Ureter (tissue), 1 donor: ENCODE results near the gene ADAMTS13. TPM values are rescaled to one million over a fixed set of nuclear protein-coding genes. Genes with fewer than 3 reads are reported as not detected.
"Not testable (repeated sequence)": the region's sequence is repeated elsewhere in the genome, so short reads cannot be mapped to it uniquely, and the experiment has no call there.

Experiments
- DNase-seq: peaks from one replicate; pipeline ENCODE4 v3.0.0-alpha.2; 2020; ENCODE audit warnings: low spot score
- total RNA-seq: library from RNA; stranded (reverse); gene quantifications from one replicate; pipeline ENCODE4 v1.2.4, GENCODE V29; 2023
- donor health status: DM: yes; HTN: yes; CAD: no.

Gene ADAMTS13
- total RNA-seq, 1 donor from 2014 or later = 3.5 TPM

DNA sequence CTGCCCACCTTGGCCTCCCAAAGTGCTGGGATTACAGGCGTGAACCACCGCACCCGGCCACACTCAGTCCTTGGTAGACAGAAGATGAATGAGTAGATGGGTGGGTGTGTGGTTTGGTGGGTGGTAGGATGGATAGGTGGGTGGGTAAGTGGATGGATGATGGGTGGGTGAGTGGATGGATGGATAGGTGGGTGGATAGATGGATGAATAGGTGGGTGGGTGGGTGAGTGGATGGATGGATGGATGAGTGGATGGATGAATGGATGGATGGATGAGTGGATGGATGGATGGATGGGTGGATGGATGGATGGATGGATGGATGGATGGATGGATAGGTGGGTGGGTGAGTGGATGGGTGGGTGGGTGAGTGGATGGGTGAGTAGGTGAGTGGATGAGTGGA is 29.9 kb upstream of the ADAMTS13 start:
- DNase-seq = not testable (repeated sequence)

DNA sequence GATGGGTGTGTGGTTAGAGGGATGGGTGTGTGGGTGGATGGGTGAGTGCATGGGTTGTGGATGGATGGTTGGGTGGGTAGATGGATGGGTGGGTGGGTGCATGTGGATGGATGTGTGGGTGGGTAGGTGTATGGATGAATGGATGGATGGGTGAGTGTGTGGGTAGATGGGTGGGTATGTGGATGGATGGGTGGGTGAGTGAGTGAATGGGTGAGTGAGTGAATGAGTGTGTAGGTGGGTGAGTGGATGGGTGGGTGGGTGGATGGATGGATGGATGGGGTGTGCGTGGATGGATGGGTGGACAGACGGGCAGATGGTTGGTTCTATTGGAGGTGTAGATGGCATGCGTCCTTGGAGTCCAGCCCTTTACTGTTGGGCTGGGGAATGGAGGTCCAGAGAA is 28.8 kb upstream of the ADAMTS13 start:
- DNase-seq = no peak

DNA sequence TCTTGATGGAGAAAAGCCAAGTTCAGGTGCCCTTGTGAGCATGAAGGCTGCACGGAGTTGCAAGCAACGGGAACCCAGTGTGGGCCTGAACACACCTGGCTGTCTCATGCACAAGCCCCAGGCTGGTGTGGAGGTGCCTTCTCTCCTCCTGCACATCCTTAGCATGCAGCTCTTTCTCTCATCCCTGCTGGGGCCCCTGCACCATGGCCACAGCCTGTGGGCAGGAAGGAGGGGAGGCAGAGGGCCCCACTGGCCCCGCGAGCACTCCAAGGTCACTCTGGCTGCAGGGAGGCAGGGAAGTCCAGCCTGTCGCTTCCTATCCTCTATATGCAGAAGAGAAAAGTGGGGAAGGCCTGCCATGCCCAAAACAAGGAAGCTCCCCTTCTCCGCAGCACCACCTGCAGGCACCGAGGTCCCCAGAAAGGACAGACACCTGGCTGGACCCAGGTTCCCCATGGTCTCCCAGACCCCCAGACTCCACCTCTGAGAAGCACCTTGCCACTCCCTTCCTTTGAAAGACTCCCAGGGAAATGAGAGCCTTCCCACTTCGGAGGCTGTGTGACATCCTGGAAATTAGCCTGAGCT is 27.4 kb upstream of the ADAMTS13 start:
- DNase-seq = no peak

DNA sequence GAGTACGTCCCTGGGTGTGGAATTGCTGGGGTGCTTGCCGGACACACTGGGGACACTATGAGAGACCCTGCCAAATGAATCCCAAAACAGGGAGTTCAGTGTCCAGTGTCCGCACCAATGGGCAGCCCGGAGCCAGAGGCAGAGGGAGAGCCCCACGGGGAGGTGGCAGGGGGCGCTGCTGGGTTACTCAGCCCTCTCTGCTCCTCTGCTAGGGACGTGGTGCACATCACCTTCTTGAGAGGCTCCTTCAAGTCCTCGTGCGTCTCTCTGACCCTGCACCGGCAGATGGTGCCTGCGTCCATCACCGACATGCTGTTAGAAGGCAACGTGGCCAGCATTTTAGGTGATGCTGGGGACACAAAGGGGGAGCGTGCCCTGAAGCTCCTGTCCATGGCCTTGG is 25.2 kb upstream of the ADAMTS13 start:
- DNase-seq = no peak

DNA sequence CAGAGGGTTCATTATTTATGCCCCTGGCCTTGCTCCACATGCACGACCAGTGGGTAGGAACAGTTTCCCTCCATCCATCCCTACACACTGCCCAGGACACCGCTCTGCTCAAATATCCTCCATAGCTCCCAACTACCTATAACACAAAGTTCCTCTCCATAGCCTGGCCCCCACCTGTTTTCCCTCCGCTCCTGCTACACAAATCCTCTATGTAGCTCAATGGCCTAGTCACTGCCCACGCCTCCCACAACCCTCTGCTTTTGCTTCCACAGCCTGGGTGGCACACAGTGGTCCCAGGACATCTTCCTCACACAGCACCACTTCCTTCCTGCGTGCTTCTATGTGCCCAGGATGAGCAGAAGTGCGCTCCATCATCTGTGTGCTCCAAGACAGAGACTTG is 24.8 kb upstream of the ADAMTS13 start:
- DNase-seq = no peak

DNA sequence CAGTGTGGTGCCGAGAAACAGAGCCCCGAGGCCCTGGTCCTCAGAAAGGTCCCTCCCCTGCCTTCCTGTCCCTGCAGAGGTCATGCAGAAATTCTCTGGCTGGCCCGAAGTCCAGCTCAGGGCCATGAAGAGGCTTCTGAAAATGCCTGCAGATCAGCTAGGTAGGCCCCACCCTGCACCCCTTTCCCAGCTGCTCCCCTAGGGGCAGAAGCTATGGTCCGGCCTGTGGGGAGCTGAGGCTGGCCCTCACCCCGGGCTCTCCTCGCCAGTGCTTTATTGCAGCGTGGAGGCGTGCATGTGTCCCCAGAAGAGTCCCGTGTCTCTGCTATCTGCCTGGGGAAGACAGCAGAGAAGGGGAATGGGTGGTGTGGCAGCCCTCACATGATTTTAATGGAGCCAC is 24.3 kb upstream of the ADAMTS13 start:
- DNase-seq = no peak

DNA sequence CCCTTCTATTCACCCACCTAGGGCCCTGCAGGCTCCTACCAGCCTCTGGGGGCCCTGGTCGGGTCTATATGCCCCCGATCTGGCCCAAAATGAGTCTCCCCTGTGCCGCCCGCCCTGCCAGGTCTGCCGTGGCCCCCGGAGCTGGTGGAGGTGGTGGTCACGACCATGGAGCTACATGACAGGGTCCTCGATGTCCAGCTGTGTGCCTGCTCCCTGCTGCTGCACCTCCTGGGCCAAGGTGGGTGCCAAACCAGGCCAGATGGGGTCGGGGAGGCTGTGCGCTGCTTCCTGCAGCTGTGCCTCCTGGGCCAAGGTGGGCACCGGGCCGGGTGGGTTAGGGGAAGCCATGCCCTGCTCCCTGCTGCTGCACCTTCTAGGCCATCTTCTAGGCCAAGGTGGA is 21.9 kb upstream of the ADAMTS13 start:
- DNase-seq = no peak

DNA sequence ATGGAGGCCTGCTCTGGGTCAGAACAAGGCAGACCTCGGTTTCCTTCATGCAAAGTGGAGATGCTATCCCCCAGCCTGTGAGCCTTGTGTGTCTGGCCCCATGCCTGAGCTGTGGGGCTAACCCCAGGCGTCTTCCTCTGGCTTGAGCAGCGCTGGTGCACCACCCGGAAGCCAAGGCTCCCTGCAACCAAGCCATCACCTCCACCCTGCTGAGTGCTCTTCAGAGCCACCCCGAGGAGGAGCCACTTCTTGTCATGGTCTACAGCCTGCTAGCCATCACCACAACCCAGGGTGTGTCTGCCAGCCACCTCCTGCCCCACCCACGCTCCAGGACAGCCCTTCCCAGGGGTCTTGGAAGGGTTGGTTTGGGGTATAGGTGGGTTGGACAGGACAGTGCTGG is 20.6 kb upstream of the ADAMTS13 start:
- no peak for DNase-seq

DNA sequence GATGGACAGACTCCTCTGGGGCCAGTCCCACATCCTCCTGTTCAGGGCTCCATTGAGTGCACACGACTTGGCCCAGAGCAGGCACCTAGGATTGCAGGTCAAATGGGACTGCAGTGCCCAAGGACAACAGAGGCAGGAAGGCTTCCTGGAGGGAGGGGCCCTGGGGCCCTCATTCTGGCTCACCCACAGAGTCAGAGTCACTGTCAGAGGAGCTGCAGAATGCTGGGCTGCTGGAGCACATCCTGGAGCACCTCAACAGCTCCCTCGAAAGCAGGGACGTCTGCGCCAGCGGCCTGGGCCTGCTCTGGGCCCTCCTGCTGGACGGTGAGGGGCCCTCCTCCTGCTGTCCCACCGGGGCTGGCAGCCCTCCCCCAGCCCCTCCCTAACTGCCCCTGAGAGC is 19.5 kb upstream of the ADAMTS13 start:
- no peak for DNase-seq

DNA sequence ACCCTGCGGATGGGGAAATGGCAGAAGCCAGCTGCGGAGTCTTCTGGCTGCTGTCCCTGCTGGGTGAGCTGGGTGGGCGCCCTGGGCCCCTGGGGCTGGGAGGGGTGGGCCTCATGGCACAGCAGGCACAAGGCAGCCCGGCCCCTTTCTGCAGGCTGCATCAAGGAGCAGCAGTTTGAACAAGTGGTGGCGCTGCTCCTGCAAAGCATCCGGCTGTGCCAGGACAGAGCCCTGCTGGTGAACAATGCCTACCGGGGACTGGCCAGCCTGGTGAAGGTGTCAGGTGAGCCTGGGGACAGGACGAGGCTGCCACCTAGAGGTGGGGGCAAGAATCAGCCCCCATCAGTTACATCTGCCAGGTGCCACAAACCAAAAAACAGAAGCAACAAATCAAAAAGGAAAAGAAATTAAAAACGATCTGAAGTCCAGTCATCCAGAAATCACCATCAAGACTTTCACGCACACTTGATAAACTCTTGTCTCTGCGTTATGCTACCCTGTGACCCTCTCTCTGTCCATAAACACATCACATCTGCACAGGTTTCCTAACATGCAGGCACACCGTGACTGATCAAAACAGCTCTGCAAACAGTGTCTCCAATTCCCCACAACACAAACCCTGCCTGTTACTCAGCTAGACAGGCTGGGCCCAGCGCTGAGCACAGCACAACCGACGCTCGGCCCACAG is 18.3 kb upstream of the ADAMTS13 start:
- peak; percentile 70 for DNase-seq

DNA sequence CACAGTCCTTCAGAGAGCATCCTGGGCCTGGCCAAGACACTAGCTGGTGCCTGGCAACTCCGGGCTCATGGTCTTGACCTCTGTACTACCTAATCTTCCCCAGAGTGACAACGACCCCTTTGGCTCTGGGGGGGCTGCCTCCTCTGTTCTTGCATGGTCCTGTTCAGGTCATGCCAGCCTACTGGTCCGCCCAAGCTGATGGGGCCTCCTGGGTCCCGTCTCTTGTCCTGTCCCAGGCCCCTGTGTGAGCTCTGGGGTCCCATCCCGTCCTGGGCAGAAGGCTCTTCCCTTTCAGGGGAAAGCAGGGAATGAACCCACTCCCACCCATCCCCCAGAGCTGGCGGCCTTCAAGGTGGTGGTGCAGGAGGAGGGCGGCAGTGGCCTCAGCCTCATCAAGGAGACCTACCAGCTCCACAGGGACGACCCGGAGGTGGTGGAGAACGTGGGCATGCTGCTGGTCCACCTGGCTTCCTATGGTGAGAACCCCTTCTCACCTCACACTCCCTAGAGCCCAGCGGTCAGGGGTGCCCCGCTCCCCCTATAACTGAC is 17.6 kb upstream of the ADAMTS13 start:
- DNase-seq = no peak

DNA sequence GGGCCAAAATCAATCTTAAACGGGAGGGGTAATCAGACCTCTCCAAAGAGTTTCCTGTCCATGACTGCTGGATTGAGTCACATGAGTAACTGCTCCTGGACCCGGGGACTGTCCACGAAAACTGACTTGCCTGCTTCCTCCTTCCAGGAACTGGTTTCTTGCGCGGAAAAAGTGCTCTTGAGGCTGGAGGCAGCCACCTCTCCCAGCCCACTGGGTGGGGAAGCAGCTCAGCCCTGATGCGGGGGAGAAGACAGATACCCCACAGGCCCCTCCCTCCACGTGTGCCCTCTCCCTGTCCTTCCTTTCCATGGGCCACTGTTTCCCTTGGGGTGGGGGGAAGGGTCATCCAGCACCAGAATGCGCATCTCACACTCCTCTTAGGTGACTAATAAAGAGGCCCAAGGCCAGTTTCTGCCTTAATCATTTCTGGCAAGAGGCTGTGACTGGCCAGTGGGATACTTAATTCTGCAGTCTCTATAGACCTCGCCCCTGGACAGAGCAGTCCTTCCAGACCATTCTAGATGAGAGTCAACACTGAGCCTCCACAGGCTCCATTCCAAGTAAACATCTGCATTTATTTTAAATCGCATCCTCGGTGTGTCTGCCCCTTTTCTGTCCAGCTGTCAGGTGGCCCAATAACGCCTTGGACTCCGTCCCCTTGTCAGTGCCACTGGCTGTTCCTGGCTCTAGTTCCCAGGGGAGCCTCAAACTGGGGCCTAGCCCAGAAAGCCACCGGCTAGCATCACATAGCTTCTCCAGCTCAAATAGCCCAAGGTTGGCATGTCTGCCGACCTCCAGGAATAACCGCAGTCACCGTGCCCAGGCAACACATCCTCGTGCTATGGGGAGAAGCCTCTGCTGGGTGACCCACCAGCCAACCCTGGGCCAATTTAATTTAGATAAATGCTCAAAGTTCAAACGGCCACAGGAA is 16.4 kb upstream of the ADAMTS13 start:
- DNase-seq = no peak

DNA sequence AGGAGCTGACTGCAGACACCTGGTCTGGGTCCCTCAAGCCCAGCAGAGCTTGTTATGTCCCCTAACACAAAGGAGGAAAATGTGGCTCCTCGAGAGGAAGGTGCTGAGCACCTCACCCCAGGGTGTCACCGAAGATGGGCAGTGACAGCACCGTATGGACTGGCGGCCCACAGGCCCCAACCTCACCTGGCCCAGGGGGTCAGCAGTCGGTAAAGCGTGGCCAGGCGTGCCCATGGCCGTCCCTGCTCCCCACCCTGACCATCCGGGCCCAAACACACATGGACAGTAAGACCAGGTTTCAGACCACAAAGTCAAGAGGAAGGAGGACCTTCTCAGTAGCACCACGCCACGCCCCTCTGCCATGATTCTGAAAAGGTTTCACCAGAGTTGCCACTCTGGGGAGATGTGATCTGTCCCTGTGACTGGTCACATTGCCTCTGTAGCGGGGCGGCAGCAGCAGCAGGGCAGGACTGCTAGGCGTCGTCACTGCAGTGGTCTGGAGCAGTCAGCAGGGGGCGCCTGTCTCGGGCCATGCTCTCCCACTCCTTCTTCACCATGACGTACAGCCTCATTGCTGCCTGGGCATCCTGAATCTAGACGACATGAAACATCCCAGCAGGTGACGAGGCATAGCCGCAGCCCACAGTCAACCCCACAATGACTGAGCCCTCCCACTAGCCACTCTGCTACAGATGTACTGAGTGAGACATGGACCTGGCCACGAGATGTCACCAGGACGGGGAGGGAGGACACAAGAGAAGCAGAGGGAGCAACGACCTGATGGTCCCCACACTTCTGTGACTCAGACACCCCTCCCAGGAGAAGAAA is 15.5 kb upstream of the ADAMTS13 start:
- peak; percentile 81 for DNase-seq

DNA sequence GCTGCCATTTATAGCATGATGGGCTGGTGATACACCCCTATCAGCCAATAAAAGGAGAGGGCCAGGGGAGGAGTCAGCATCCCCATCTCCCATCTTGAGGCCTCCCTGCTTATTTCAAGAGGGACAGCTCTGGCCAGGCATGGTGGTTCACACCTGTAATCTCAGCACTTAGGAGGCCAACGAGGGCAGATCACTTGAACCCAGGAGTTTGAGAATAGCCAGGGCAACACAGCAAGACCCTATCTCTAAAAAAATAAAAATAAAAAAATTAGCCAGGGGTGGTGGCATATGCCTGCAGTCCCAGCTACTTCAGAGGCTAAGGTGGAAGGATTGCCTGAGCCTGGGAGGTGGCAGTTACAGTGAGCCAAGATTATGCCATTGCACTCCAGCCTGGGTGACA is 14.1 kb upstream of the ADAMTS13 start:
- no peak for DNase-seq

DNA sequence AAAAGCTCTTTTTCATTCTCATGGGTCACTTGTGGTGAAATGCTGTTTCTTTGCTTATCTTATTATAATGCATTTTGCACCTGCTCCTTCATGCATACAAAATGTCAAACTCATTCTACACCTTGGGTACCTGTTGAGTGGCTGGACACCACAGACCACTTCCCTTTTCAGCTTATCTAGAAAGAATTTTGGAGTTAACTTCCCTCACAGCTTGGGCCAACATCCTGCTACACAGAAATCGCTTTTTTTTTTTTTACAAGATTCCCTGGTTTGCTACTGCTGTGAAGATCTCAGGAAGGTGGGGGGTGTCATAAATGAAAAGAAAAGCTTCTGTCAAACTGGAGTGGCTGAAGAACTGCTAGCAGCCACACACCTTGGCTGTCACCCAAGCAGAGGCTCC is 7.0 kb upstream of the ADAMTS13 start:
- DNase-seq = no peak

DNA sequence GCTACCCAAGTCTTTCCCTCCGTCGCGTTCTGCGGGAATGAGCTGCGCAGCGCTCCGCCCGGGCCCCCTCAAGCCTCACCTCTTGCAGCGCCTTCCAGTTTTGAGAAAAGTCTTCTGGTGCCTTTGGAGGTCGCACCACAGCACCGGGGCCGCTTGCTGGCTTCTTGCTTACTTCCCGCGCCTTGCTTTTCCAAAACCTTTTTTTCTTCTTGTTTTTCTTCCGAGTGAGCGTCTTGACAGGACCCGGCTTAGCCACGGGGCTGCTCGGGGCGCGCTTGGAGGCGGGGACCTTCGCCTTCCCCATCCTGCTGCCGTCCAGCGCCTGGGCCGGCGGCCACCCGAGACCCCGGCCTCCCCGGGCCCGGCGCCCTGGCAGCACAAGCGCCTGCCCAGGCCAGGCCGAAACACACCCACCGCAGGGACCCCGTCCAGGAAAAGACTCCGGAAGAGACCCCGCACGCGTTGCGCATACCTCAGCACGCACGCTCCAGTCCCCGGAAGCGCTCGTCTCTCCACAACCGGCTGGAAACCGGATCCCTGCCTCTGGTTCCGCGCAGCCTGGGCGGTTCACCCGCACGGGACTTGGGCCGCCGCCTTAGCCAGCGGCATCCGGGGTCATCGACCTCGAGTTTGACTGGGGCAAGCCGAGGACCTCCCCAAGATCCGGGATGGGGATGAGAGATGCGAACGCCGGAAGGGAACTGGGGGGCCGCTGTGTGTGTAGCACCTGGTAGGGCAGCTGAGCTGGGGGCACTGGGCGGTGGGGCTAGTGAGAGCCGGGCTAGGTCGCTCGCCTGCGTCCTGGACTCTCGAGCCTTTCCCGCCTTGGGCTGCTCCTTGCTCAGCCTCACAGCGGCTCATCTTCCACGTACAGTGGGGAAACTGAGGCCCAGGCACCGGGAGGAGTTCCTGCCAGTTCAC is 4.4 kb upstream of the ADAMTS13 start, which contains the start of gene REXO4:
Gene REXO4, minus strand, starts transcription at position 470 of the 921 bp plus-strand sequence. Its CDS starts 166 bp downstream, at position 304.
- DNase-seq = peak; percentile 87

DNA sequence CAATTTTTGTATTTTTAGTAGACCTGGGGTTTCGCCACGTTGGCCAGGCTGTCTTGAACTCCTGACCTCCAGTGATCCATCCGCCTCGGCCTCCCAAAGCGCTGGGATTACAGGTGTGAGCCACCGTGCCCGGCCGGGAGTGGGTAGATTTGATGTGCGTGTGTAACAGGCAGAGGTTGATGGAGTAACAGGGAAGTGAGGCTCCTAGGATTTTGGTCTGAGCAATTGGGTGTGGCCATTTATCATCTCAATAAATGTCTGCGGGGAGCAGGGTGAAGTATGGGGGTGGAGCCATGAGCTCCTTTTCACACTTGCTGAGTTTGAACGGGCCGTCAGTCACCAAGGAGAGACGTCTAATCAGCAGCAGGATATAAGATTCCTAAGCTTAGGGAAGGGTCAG is 3.2 kb upstream of the ADAMTS13 start:
- no peak for DNase-seq

DNA sequence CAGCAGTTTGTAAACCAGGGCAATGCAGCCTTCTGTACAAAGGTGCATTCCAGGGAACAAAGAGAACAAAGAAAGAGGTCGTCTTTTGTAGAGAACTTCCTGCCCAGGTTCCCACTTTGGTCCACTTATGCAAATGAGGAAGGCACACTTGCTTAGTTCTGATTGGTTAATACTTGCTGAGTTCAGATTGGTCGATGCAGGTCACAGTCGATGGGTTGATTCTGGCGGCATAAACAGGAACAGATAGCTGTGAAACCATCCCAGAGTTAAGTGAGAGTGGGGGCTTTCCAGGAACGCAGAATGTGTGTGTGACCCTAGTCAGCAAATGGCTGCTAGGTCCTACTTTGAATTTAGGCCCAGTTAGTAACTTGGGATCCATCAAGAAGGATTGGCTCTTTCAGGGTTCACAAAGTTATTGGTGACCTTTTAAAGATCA is 1.8 kb upstream of the ADAMTS13 start:
- DNase-seq = no peak

DNA sequence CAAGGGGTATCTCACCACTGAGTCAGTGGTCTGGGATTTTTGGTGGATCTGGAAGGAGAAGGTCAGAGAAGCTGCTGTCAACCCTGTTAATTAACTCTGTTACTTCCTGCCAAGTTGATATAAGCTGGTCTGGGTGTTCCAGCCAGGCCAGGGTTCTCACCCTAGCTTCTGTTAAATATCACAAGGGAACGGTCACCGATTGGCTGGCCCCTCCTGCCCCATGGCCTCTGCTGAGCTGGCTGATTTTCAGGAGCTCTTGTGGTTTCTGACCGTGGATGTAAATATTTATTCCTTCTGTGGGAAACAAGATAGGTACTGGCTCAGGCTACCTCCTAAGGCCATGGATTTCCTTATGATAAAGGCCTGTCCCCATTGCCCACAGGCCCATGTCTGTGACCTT is 1.0 kb downstream of the ADAMTS13 start:
- no peak for DNase-seq

DNA sequence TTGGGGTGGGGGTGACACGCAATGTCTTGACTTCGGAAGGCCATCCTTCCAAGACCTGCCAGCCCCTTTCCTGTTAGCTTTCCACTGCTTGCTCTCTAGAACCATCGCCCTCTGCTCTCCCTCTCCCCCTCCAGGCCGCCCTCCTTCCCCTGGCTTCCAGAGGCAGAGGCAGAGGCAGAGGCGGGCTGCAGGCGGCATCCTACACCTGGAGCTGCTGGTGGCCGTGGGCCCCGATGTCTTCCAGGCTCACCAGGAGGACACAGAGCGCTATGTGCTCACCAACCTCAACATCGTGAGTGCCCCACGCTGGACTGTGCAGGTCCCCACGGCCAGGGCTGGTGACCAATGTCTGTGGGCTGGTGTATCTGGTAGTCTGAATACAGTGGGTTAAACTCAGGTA is 2.0 kb downstream of the ADAMTS13 start:
- DNase-seq = no peak
